Measurements from ENCODE around the gene PAXIP1. TPM values are rescaled to one million over a fixed set of nuclear protein-coding genes. Genes with fewer than 3 reads are reported as not detected.
"Not testable (repeated sequence)": the region's sequence is repeated elsewhere in the genome, so short reads cannot be mapped to it uniquely, and the experiment has no call there.

Gene PAXIP1
- total RNA-seq (2014; rRNA removed; shearing (Covaris generic); ENCODE audit: low replicate concordance): 4.7 and 4.8 TPM in 2 replicates

GRCh38 chr7:155003092-155003375 is at the start of gene PAXIP1:
TSS of gene PAXIP1 (minus strand) at chr7:155003124. CDS start at chr7:155002929, 195 bp downstream.
- Histone ChIP-seq H3K36me3 (peaks cover 3% of the 10 kb centered on the region), H3K4me3 (peak within 1 kb of the TSS; percentile 85), H3K27me3 (no peaks in the 10 kb centered on the region), H3K9me3 (no peaks in the 10 kb centered on the region)
- peak; percentile 51 for DNase-seq

- H3K4me3 ChIP-seq: no peak overlapping the region
Observed at GRCh38 chr7:155051355-155051754, 48.4 kb upstream of the PAXIP1 start.

GRCh38 chr7:155048006-155048405 is 45.1 kb upstream of the PAXIP1 start:
- no peaks in the 10 kb centered on the region for H3K9me3 ChIP-seq
- no peak for DNase-seq
- no peaks in the 10 kb centered on the region for H3K36me3 ChIP-seq
- no peak overlapping the region for H3K4me3 ChIP-seq
- no peaks in the 10 kb centered on the region for H3K27me3 ChIP-seq

More at GRCh38 chr7:155051355-155051754, 48.4 kb upstream of the PAXIP1 start:
- no peaks in the 10 kb centered on the region for H3K36me3 ChIP-seq
- no peaks in the 10 kb centered on the region for H3K27me3 ChIP-seq
- H3K9me3 ChIP-seq: no peaks in the 10 kb centered on the region
- no peak for DNase-seq

GRCh38 chr7:155043756-155044155 is 40.8 kb upstream of the PAXIP1 start:
- DNase-seq: no peak
- Histone ChIP-seq H3K27me3 (no peaks in the 10 kb centered on the region), H3K9me3 (no peaks in the 10 kb centered on the region), H3K4me3 (no peak overlapping the region), H3K36me3 (no peaks in the 10 kb centered on the region)

GRCh38 chr7:155038335-155038734 is 35.4 kb upstream of the PAXIP1 start:
- Histone ChIP-seq H3K4me3 (no peak overlapping the region), H3K27me3 (no peaks in the 10 kb centered on the region), H3K36me3 (no peaks in the 10 kb centered on the region), H3K9me3 (no peaks in the 10 kb centered on the region)
- no peak for DNase-seq

- not testable (repeated sequence) for H3K36me3 ChIP-seq, DNase-seq, H3K9me3 ChIP-seq, H3K27me3 ChIP-seq, H3K4me3 ChIP-seq
Observed at GRCh38 chr7:155034495-155034894, 31.6 kb upstream of the PAXIP1 start.

GRCh38 chr7:155032978-155033377 is 30.1 kb upstream of the PAXIP1 start:
- no peak for DNase-seq
- no peaks in the 10 kb centered on the region for H3K9me3 ChIP-seq
- no peak overlapping the region for H3K4me3 ChIP-seq
- no peaks in the 10 kb centered on the region for H3K36me3 ChIP-seq
- no peaks in the 10 kb centered on the region for H3K27me3 ChIP-seq

- Histone ChIP-seq H3K27me3 (no peaks in the 10 kb centered on the region), H3K36me3 (no peaks in the 10 kb centered on the region)
- DNase-seq: no peak
Observed at GRCh38 chr7:155027879-155028278, 25.0 kb upstream of the PAXIP1 start.

GRCh38 chr7:155021699-155022145 is 18.8 kb upstream of the PAXIP1 start:
- Histone ChIP-seq H3K9me3 (no peaks in the 10 kb centered on the region), H3K36me3 (no peaks in the 10 kb centered on the region), H3K27me3 (no peaks in the 10 kb centered on the region), H3K4me3 (no peak overlapping the region)
- no peak for DNase-seq

More at GRCh38 chr7:155027879-155028278, 25.0 kb upstream of the PAXIP1 start:
- Histone ChIP-seq H3K9me3 (no peaks in the 10 kb centered on the region), H3K4me3 (no peak overlapping the region)

- Histone ChIP-seq H3K9me3 (no peaks in the 10 kb centered on the region), H3K36me3 (no peaks in the 10 kb centered on the region), H3K4me3 (no peak overlapping the region), H3K27me3 (no peaks in the 10 kb centered on the region)
- DNase-seq: no peak
Observed at GRCh38 chr7:155020996-155021395, 18.1 kb upstream of the PAXIP1 start.

GRCh38 chr7:155017834-155018233 is 14.9 kb upstream of the PAXIP1 start:
- Histone ChIP-seq H3K27me3 (no peaks in the 10 kb centered on the region), H3K9me3 (no peaks in the 10 kb centered on the region), H3K36me3 (no peaks in the 10 kb centered on the region), H3K4me3 (no peak overlapping the region)
- DNase-seq: no peak

GRCh38 chr7:155011086-155011485 is 8.2 kb upstream of the PAXIP1 start:
- Histone ChIP-seq H3K36me3 (no peaks in the 10 kb centered on the region; the same call in 1 of the 2 replicates), H3K27me3 (no peaks in the 10 kb centered on the region), H3K9me3 (no peaks in the 10 kb centered on the region), H3K4me3 (no peak overlapping the region)
- DNase-seq: no peak

GRCh38 chr7:155009570-155010157 is 6.7 kb upstream of the PAXIP1 start:
- Histone ChIP-seq H3K9me3 (no peaks in the 10 kb centered on the region), H3K36me3 (no peaks in the 10 kb centered on the region; the same call in none of the 2 replicates), H3K4me3 (no peak overlapping the region), H3K27me3 (no peaks in the 10 kb centered on the region)
- no peak for DNase-seq

GRCh38 chr7:155007947-155008346 is 5.0 kb upstream of the PAXIP1 start:
- no peaks in the 10 kb centered on the region for H3K27me3 ChIP-seq
- no peak overlapping the region for H3K4me3 ChIP-seq
- no peaks in the 10 kb centered on the region for H3K9me3 ChIP-seq
- no peak for DNase-seq
- H3K36me3 ChIP-seq: no peaks in the 10 kb centered on the region; the same call in none of the 2 replicates

- Histone ChIP-seq H3K9me3 (no peaks in the 10 kb centered on the region), H3K36me3 (peaks cover 3% of the 10 kb centered on the region), H3K27me3 (no peaks in the 10 kb centered on the region), H3K4me3 (peak overlapping the region; percentile 85)
- peak; percentile 65 for DNase-seq
Observed at GRCh38 chr7:155003376-155004214, 671 bp upstream of the PAXIP1 start.

GRCh38 chr7:155002411-155003091 is 373 bp downstream of the PAXIP1 start:
- Histone ChIP-seq H3K4me3 (peak overlapping the region; percentile 47), H3K27me3 (no peaks in the 10 kb centered on the region), H3K9me3 (no peaks in the 10 kb centered on the region), H3K36me3 (peaks cover 5% of the 10 kb centered on the region)
- DNase-seq: peak; percentile 16

- Histone ChIP-seq H3K27me3 (no peaks in the 10 kb centered on the region), H3K4me3 (peak overlapping the region; percentile 47), H3K9me3 (no peaks in the 10 kb centered on the region), H3K36me3 (peaks cover 5% of the 10 kb centered on the region)
- no peak for DNase-seq
Observed at GRCh38 chr7:155001756-155002410, 1.0 kb downstream of the PAXIP1 start.
